Panc1 (cell line): Measurements from ENCODE around the gene PLEKHD1. TPM values are rescaled to one million over a fixed set of nuclear protein-coding genes. Genes with fewer than 3 reads are reported as not detected.

ENCODE experiments used
- ATAC-seq: fragments of 200-7000 bp; cut with Tn5 transposase; 2 replicates; pipeline ENCODE4 v1.9.1; 2020; ENCODE audit warnings: mild to moderate bottlenecking, moderate library complexity
- BruUV-seq: library from RNA; stranded (reverse); fragments of 400-500 nt; replicated peaks from 2 replicates; lab custom pipeline; 2021; lab: Mats Ljungman, UMichigan
- CTCF ChIA-PET: fragments of 300-600 bp; sonication (Branson Sonifier 250); formaldehyde crosslinking; loops from one replicate; lab custom pipeline; 2022; ENCODE audit warnings: antibody characterized with exemption; lab: Charles Lee
- POLR2A ChIA-PET: fragments of 300-600 bp; sonication (Branson Sonifier 250); formaldehyde crosslinking; loops from one replicate; lab custom pipeline; 2022; ENCODE audit warnings: antibody characterized with exemption; lab: Charles Lee
- DNase-seq: peaks from one replicate; pipeline ENCODE4 v3.0.0-alpha.2; 2010; ENCODE audit warnings: low read depth, low spot score
- H3K27ac ChIP-seq: 2 replicates; pipeline ENCODE4 v1.5.1; 2011; ENCODE audit warnings: mild to moderate bottlenecking, low read length, inconsistent platforms
- H3K27me3 ChIP-seq: fragments of 200-500 bp; sonication (Bioruptor generic); 2 replicates; pipeline ENCODE4 v1.6.0; 2014; ENCODE audit warnings: low read length, inconsistent platforms; ENCODE audit not compliant: control insufficient read depth, insufficient read depth
- H3K36me3 ChIP-seq: fragments of 200-500 bp; sonication (Bioruptor generic); 2 replicates; pipeline ENCODE4 v1.5.1; 2014; ENCODE audit warnings: inconsistent platforms, mild to moderate bottlenecking, low read length, moderate library complexity; ENCODE audit not compliant: control insufficient read depth, insufficient read depth
- H3K4me1 ChIP-seq: 2 replicates; pipeline ENCODE4 v1.5.1; 2011; ENCODE audit warnings: inconsistent platforms, mild to moderate bottlenecking, low read length, moderate library complexity; ENCODE audit not compliant: control insufficient read depth, insufficient read depth
- H3K4me3 ChIP-seq, 2 experiments: 2 replicates each; pipeline ENCODE4 v1.5.1; 2011 to 2012; ENCODE audit warnings: low read depth in 2 of 2, low read length in 2 of 2, mild to moderate bottlenecking in 2 of 2, inconsistent platforms in 1 of 2, moderate library complexity in 1 of 2
- H3K9me3 ChIP-seq: fragments of 200-500 bp; sonication (Bioruptor generic); 2 replicates; pipeline ENCODE4 v1.5.1; 2014; ENCODE audit warnings: low read depth, mild to moderate bottlenecking, inconsistent platforms, low read length, moderate library complexity; ENCODE audit not compliant: control insufficient read depth, insufficient read depth
- CTCF ChIP-seq: fragments of 450-650 bp; IDR thresholded peaks from 2 replicates; pipeline ENCODE4 v1.5.1; 2017; ENCODE audit warnings: mild to moderate bottlenecking
- POLR2AphosphoS5 ChIP-seq: IDR thresholded peaks from 2 replicates; pipeline ENCODE4 v1.6.1; 2012; ENCODE audit warnings: mild to moderate bottlenecking, low read depth, low read length, moderate library complexity
- REST ChIP-seq, 2 experiments: IDR thresholded peaks; 2 replicates each; pipeline ENCODE4 v1.6.1; 2011 to 2012; ENCODE audit warnings: low read depth in 2 of 2, control low read depth in 1 of 2, low read length in 1 of 2, mild to moderate bottlenecking in 1 of 2, moderate library complexity in 1 of 2; ENCODE audit not compliant: insufficient read depth in 1 of 2
- SIN3A ChIP-seq: IDR thresholded peaks from 2 replicates; pipeline ENCODE4 v1.6.1; 2012; ENCODE audit warnings: low read depth, mild to moderate bottlenecking, low read length, moderate library complexity, borderline replicate concordance; ENCODE audit not compliant: insufficient read depth
- TCF7L2 ChIP-seq: IDR thresholded peaks from 2 replicates; pipeline ENCODE4 v1.6.1; 2011; ENCODE audit warnings: mild to moderate bottlenecking, low read depth, low read length, inconsistent platforms
- in situ Hi-C: cut with HindIII; loops from 2 replicates; pipeline ENCODE4 v1.10.0; 2016; ENCODE audit warnings: low sequenced_read_pairs, low pct_unique_long_range_greater_than_20kb
- intact Hi-C: fragments of 100-400 bp; cut with micrococcal nuclease; formaldehyde crosslinking; loops from one replicate; pipeline ENCODE4 v1.10.0; 2022; ENCODE audit not compliant: unreplicated experiment
- total RNA-seq: library from RNA; stranded (reverse); gene quantifications from one replicate; pipeline ENCODE4 v1.2.1, GENCODE V29; 2021; ENCODE audit not compliant: unreplicated experiment

PLEKHD1 gene
- total RNA-seq, 1 experiment from 2014 or later = 0.08 TPM

- Histone ChIP-seq H3K27me3 (no peaks in the 10 kb centered on the region), H3K4me1 (no peaks in the 10 kb centered on the region), H3K27ac (no peak overlapping the region), H3K36me3 (peaks cover 3% of the 10 kb centered on the region; the same call in 1 of the 2 replicates), H3K9me3 (no peaks in the 10 kb centered on the region), H3K4me3 (no peak overlapping the region)
- TF ChIP-seq CTCF (no peak), TCF7L2 (no peak), SIN3A (no peak), REST (IDR thresholded peaks at IDR 0.05; ENCODE audit: insufficient read depth in 1 of 2, low read depth in 2 of 2, low read length in 1 of 2) (no peak), POLR2AphosphoS5 (no peak)
- in situ Hi-C loops = no loop called here
- POLR2A ChIA-PET = interaction anchor here (0.7 kb wide), 1 partner anchor 61 kb away, joined by 4 read pairs; no protein-coding TSS in a partner anchor
- ATAC-seq = no peak
- no TSS peak for BruUV-seq
- DNase-seq = no peak
- CTCF ChIA-PET = no interaction called here
- intact Hi-C loops = no loop called here
Measured at GRCh38 chr14:69458350-69458749, 26.2 kb upstream of the PLEKHD1 start.

- POLR2A ChIA-PET = interaction anchor here (0.7 kb wide), 1 partner anchor 62 kb away, joined by 4 read pairs; no protein-coding TSS in a partner anchor
- CTCF ChIA-PET = no interaction called here
- in situ Hi-C loops (no loop called here), intact Hi-C loops (no loop called here)
- Histone ChIP-seq H3K27me3 (no peaks in the 10 kb centered on the region), H3K27ac (no peak overlapping the region), H3K4me1 (no peaks in the 10 kb centered on the region), H3K9me3 (no peaks in the 10 kb centered on the region), H3K4me3 (no peak overlapping the region), H3K36me3 (peaks cover 3% of the 10 kb centered on the region; the same call in 1 of the 2 replicates)
- ATAC-seq = no peak
- no peak for DNase-seq
- no TSS peak for BruUV-seq
- TF ChIP-seq SIN3A (no peak), POLR2AphosphoS5 (no peak), TCF7L2 (no peak), REST (IDR thresholded peaks at IDR 0.05; ENCODE audit: insufficient read depth in 1 of 2, low read depth in 2 of 2, low read length in 1 of 2) (no peak), CTCF (no peak)
Measured at GRCh38 chr14:69459122-69459521, 25.4 kb upstream of the PLEKHD1 start.
